Measurements from ENCODE around the gene FAXC.

Gene FAXC

DNA sequence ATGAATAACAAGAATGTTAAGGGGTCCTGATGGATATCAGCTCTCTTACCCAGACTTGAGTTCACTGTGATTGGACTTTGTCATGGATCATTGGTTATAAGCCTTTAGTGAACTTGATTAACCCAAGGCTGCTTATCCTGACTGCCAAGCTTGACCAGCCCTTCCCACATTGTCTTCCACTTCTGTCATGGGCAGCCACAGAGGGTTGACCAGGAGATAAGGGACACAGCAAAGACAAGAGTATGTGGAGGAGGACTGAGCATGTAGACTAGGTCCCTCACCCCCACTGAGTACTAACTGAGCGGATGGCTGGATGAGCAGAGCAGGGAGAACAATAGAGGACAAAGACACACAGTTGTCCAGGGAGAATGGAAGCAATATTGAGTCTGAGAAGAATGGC lies 52.5 kb downstream of the FAXC start:
- DNase-seq (ENCODE audit: low read depth) = no peak
- TF ChIP-seq, protein P1, sequence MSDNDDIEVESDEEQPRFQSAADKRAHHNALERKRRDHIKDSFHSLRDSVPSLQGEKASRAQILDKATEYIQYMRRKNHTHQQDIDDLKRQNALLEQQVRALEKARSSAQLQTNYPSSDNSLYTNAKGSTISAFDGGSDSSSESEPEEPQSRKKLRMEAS (IDR thresholded peaks at IDR 0.05; ENCODE audit: low read depth, low read length) = no peak
- TF ChIP-seq POLR2A (IDR thresholded peaks at IDR 0.05; ENCODE audit: extremely low read depth, insufficient read length) (no peak), MYC (IDR thresholded peaks at IDR 0.05; ENCODE audit: low read depth, low read length) (no peak)
- TF ChIP-seq, protein P2, sequence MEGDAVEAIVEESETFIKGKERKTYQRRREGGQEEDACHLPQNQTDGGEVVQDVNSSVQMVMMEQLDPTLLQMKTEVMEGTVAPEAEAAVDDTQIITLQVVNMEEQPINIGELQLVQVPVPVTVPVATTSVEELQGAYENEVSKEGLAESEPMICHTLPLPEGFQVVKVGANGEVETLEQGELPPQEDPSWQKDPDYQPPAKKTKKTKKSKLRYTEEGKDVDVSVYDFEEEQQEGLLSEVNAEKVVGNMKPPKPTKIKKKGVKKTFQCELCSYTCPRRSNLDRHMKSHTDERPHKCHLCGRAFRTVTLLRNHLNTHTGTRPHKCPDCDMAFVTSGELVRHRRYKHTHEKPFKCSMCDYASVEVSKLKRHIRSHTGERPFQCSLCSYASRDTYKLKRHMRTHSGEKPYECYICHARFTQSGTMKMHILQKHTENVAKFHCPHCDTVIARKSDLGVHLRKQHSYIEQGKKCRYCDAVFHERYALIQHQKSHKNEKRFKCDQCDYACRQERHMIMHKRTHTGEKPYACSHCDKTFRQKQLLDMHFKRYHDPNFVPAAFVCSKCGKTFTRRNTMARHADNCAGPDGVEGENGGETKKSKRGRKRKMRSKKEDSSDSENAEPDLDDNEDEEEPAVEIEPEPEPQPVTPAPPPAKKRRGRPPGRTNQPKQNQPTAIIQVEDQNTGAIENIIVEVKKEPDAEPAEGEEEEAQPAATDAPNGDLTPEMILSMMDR (IDR thresholded peaks at IDR 0.05; ENCODE audit: low read depth, low read length) = no peak
- H3K4me3 ChIP-seq (ENCODE audit: low read depth, low read length) = no peak overlapping the region

DNA sequence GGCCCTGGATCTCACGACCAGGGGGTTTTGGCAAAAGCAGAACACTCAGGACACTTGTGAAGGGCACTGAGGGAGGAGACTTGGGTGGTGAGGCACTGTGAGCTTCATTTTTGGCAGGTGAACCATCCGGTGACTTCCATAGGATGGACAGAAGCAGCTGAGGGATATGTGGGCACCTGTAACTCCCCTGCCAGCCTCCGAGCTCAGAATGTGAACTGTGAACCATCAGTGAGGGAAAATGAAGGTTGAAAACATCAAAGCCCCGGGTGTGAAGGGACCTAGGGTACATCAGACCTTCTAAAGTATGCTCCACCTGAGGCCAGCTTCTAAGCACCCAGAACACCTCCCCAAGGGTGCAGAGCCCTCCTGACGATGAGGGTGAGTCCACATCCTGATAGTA lies 53.2 kb downstream of the FAXC start:
- DNase-seq (ENCODE audit: low read depth) = no peak
- H3K4me3 ChIP-seq (ENCODE audit: low read depth, low read length) = no peak overlapping the region
- TF ChIP-seq, protein P2 (IDR thresholded peaks at IDR 0.05; ENCODE audit: low read depth, low read length) = no peak
- TF ChIP-seq MYC (IDR thresholded peaks at IDR 0.05; ENCODE audit: low read depth, low read length) = no peak

DNA sequence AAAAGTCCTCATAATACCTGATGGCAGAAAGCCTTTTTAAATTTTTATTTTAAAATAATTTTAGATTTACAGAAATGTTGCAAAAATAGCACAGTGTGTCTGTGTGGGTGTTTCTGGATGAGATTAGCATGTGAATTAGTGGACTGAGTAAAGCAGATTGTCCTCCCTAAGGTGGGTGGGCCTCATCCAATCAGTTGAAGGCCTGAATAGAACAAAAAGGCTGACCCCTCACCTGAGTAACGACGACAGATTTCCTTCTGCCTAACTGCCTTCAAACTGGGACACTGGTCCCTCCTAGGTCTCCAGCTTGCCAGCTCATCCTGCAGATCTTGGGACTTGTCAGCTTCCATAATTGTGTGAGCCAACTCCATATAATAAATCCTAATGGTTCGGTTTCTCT lies 54.2 kb downstream of the FAXC start:
- H3K4me3 ChIP-seq (ENCODE audit: low read depth, low read length) = no peak overlapping the region
- TF ChIP-seq POLR2A (IDR thresholded peaks at IDR 0.05; ENCODE audit: extremely low read depth, insufficient read length) (no peak), MYC (IDR thresholded peaks at IDR 0.05; ENCODE audit: low read depth, low read length) (no peak)
- TF ChIP-seq, protein P1 (IDR thresholded peaks at IDR 0.05; ENCODE audit: low read depth, low read length) = no peak
- TF ChIP-seq, protein P2 (IDR thresholded peaks at IDR 0.05; ENCODE audit: low read depth, low read length) = no peak
- no peak for DNase-seq (ENCODE audit: low read depth)

DNA sequence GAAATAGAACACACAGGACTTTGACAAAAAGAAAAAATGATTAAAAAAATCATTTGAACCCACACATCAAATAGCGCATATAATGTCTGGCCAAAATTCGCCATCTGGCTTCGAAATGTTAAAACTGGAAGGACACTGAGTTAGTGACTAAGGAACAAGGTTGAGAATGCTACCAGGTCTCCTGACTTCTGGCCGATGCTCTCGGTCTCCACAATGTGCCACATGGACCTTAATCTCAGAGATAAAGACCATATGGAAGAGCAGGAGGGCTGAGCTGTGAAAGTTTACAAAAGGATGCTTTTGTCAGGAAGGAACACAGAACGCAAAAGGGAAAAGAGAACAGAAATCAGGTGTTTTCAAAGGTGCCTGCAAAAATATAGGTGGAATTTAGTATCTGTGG lies 54.7 kb downstream of the FAXC start:
- H3K4me3 ChIP-seq (ENCODE audit: low read depth, low read length) = no peak overlapping the region
- no peak for DNase-seq (ENCODE audit: low read depth)
- TF ChIP-seq POLR2A (IDR thresholded peaks at IDR 0.05; ENCODE audit: extremely low read depth, insufficient read length) = no peak
- TF ChIP-seq, protein P2 (IDR thresholded peaks at IDR 0.05; ENCODE audit: low read depth, low read length) = no peak
- TF ChIP-seq, protein P1 (IDR thresholded peaks at IDR 0.05; ENCODE audit: low read depth, low read length) = no peak
- no peak for TF ChIP-seq MYC (IDR thresholded peaks at IDR 0.05; ENCODE audit: low read depth, low read length)

DNA sequence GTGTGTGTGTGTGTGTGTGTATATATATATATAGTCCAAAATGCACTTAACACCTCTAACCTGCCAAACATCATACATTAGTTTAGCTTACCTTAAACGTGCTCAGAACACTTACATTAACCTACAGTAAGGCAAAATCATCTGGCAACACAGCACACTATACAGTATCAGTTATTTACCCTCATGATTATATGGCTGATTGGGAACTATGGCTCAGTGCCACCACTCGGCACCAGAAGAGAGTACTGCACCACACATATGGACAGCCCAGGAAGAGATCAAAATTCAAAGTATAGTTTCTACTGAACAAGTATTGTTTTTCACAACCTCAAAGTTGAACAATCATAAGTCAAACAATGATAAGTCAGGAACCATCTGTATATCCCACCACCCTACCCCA lies 59.8 kb downstream of the FAXC start:
- TF ChIP-seq, protein P1 (IDR thresholded peaks at IDR 0.05; ENCODE audit: low read depth, low read length) = no peak
- TF ChIP-seq POLR2A (IDR thresholded peaks at IDR 0.05; ENCODE audit: extremely low read depth, insufficient read length) = no peak
- no peak for TF ChIP-seq MYC (IDR thresholded peaks at IDR 0.05; ENCODE audit: low read depth, low read length)
- TF ChIP-seq, protein P2 (IDR thresholded peaks at IDR 0.05; ENCODE audit: low read depth, low read length) = no peak

DNA sequence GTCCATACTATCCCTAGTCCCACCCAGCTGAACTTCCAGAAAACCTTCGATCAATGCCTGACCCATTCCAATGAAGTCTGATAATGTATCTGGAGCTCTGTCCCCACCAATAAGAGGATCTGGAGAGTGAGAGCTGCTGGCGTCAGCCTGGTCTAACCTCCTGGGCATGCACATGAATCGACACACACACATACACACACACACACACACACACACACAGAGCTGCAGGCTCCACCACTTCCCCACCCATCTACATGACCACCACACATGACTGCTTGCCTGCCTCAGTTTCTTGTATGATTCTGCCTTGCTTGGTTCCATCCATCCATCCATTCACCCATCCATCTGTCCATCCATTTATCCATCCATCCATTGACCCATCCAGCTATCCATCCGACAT lies 60.8 kb downstream of the FAXC start:
- DNase-seq (ENCODE audit: low read depth) = no peak
- H3K4me3 ChIP-seq (ENCODE audit: low read depth, low read length) = no peak overlapping the region
- TF ChIP-seq, protein P2 (IDR thresholded peaks at IDR 0.05; ENCODE audit: low read depth, low read length) = no peak
- TF ChIP-seq, protein P1 (IDR thresholded peaks at IDR 0.05; ENCODE audit: low read depth, low read length) = no peak
- TF ChIP-seq POLR2A (IDR thresholded peaks at IDR 0.05; ENCODE audit: extremely low read depth, insufficient read length) (no peak), MYC (IDR thresholded peaks at IDR 0.05; ENCODE audit: low read depth, low read length) (no peak)

More for the DNA sequence above, 59.8 kb downstream of the FAXC start:
- DNase-seq (ENCODE audit: low read depth) = no peak
- no peak overlapping the region for H3K4me3 ChIP-seq (ENCODE audit: low read depth, low read length)
